ENCODE measurements around the gene NFATC2.

NFATC2 gene

DNA sequence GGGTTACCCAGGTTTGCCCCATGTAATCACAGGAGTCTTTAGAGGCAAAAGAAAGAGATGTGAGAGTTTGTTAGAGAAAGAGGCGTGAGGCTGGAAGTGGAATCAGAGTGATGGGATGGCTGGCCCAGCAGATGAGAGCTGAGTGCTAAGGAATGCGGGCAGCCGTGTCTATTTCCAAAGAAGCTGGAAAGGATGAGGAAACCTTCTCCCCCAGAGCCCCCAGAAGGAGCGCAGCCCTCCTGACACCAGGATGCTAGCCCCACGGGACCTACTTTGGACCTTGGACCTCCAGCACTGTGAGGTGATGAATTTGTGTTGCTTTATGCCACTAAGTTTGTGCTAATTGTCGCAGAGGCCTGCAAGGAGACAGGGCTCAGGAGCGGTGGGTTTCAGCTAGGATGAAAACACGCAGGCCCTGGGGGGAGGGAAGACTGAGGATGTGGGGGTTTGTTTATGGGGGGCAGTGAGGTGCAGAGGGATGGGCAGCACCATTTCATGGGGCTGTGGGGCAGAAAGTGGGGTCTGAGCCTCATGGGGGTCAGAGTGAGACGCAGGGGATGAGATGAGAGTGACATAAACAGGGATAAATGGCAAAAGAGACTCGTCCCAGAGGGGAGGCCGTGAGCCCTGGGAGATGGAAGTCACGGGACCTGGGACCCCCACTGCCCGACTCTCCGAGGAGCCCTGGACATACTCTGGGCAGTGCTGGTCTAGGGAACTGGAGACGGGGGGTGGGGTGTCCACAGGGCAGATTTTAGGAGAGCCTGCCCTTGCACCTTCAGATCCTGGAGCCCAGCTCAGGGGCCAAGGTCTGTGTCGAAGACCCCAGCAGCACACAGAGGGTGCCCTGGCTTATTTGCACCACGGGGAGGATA, 160.2 kb downstream of the NFATC2 start:
- no peak for ATAC-seq
- TF ChIP-seq OSR1 (CRISPR knock-in tag; IDR thresholded peaks at IDR 0.05) (no peak), ZFP3 (CRISPR knock-in tag; IDR thresholded peaks at IDR 0.05) (no peak), ZNF70 (CRISPR knock-in tag; IDR thresholded peaks at IDR 0.05) (no peak), RARB (CRISPR knock-in tag; IDR thresholded peaks at IDR 0.05) (no peak), ZC3H10 (CRISPR knock-in tag; IDR thresholded peaks at IDR 0.05) (no peak)

DNA sequence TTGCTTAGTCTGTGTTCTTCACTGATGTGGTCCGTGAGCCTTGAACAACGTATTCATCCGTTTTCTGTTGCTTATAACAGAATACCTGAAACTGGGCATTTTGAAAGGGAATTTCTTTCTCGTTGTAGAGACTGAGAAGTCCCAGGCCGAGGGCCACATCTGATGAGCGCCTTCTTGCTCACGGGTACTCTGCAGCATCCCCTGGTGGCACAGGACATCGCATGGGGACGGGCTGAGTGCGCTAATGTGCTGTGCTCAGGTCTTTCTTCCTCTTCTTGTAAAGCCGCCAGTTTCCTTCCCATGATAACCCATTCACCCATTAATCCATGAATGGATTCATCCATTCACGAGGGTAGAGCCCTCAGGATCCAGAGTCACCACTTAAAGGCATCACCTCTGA, 161.0 kb downstream of the NFATC2 start:
- ATAC-seq, result no peak
- no peak for TF ChIP-seq ZNF70 (CRISPR knock-in tag; IDR thresholded peaks at IDR 0.05)

DNA sequence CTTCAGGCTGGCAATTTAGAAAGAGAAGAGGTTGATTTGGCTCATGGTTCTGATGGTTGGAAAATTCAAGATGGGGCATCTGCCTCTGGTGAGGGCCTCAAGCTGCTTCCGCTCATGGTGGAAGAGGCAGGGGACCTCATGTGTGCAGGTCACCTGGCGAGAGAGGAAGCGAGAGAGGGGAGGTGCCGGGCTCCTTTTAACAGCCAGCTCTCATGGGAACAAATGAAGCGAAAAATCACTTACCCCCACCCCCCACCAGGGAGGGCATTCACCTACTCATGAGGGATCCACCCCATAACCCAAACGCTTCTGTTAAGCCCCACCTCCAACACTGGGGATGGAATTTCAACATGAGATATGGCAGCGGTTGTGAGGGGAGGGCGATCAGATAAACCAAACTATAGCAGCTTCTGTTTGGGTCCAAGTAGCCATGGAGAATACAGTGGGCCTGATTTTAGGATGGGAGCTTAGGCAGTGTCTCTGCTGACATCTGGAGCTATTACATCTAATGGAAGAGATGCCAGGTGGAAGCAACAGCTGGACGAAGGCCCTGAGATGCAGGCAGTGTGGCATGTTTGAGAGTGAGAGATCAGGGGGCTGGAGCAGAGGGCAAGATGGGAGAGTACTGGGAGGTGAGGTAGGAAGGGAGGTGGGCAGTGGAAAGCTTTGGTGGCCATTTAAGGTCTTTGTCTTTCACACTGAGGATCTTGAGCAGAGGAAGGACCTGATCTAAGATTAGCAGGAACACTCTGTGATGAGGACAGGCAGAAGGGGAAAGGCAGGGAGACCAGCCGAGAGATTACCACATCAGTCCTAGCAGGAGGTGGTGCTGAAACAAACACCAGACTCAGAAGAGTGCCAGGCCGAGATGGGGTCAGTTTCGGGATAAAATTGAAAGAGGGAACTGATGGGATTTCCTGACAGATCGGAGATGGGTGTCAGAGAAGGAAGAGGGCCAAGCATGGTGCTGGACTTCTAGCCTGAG, 161.8 kb downstream of the NFATC2 start:
- ATAC-seq, result no peak
- TF ChIP-seq ZNF8 (CRISPR knock-in tag; IDR thresholded peaks at IDR 0.05) (no peak), GLIS3 (CRISPR knock-in tag; IDR thresholded peaks at IDR 0.05) (no peak), PPARA (CRISPR knock-in tag; IDR thresholded peaks at IDR 0.05; ENCODE audit: borderline replicate concordance) (no peak), TOX (CRISPR knock-in tag; IDR thresholded peaks at IDR 0.05; ENCODE audit: borderline replicate concordance) (no peak), ARNTL (CRISPR knock-in tag; IDR thresholded peaks at IDR 0.05; ENCODE audit: borderline replicate concordance, low read depth) (no peak), ZNF565 (CRISPR knock-in tag; conservative IDR thresholded peaks at IDR 0.05; ENCODE audit: low read depth) (no peak), ZFP3 (CRISPR knock-in tag; IDR thresholded peaks at IDR 0.05) (no peak), TCF4 (CRISPR knock-in tag; IDR thresholded peaks at IDR 0.05; ENCODE audit: borderline replicate concordance) (no peak), ZFP30 (CRISPR knock-in tag; IDR thresholded peaks at IDR 0.05) (no peak), CSDC2 (CRISPR knock-in tag; IDR thresholded peaks at IDR 0.05) (no peak), ESRRG (CRISPR knock-in tag; IDR thresholded peaks at IDR 0.05) (no peak), OSR1 (CRISPR knock-in tag; IDR thresholded peaks at IDR 0.05) (no peak)
- TF ChIP-seq, protein P1, sequence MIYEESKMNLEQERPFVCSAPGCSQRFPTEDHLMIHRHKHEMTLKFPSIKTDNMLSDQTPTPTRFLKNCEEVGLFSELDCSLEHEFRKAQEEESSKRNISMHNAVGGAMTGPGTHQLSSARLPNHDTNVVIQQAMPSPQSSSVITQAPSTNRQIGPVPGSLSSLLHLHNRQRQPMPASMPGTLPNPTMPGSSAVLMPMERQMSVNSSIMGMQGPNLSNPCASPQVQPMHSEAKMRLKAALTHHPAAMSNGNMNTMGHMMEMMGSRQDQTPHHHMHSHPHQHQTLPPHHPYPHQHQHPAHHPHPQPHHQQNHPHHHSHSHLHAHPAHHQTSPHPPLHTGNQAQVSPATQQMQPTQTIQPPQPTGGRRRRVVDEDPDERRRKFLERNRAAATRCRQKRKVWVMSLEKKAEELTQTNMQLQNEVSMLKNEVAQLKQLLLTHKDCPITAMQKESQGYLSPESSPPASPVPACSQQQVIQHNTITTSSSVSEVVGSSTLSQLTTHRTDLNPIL (CRISPR knock-in tag; IDR thresholded peaks at IDR 0.05; ENCODE audit: low read depth), result no peak
- TF ChIP-seq, protein P2, sequence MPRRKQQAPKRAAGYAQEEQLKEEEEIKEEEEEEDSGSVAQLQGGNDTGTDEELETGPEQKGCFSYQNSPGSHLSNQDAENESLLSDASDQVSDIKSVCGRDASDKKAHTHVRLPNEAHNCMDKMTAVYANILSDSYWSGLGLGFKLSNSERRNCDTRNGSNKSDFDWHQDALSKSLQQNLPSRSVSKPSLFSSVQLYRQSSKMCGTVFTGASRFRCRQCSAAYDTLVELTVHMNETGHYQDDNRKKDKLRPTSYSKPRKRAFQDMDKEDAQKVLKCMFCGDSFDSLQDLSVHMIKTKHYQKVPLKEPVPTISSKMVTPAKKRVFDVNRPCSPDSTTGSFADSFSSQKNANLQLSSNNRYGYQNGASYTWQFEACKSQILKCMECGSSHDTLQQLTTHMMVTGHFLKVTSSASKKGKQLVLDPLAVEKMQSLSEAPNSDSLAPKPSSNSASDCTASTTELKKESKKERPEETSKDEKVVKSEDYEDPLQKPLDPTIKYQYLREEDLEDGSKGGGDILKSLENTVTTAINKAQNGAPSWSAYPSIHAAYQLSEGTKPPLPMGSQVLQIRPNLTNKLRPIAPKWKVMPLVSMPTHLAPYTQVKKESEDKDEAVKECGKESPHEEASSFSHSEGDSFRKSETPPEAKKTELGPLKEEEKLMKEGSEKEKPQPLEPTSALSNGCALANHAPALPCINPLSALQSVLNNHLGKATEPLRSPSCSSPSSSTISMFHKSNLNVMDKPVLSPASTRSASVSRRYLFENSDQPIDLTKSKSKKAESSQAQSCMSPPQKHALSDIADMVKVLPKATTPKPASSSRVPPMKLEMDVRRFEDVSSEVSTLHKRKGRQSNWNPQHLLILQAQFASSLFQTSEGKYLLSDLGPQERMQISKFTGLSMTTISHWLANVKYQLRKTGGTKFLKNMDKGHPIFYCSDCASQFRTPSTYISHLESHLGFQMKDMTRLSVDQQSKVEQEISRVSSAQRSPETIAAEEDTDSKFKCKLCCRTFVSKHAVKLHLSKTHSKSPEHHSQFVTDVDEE (CRISPR knock-in tag; IDR thresholded peaks at IDR 0.05), result no peak
- TF ChIP-seq, protein P3, sequence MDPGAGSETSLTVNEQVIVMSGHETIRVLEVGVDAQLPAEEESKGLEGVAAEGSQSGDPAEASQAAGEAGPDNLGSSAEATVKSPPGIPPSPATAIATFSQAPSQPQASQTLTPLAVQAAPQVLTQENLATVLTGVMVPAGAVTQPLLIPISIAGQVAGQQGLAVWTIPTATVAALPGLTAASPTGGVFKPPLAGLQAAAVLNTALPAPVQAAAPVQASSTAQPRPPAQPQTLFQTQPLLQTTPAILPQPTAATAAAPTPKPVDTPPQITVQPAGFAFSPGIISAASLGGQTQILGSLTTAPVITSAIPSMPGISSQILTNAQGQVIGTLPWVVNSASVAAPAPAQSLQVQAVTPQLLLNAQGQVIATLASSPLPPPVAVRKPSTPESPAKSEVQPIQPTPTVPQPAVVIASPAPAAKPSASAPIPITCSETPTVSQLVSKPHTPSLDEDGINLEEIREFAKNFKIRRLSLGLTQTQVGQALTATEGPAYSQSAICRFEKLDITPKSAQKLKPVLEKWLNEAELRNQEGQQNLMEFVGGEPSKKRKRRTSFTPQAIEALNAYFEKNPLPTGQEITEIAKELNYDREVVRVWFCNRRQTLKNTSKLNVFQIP (CRISPR knock-in tag; IDR thresholded peaks at IDR 0.05; ENCODE audit: borderline replicate concordance, low read depth), result no peak
- TF ChIP-seq, protein P4, sequence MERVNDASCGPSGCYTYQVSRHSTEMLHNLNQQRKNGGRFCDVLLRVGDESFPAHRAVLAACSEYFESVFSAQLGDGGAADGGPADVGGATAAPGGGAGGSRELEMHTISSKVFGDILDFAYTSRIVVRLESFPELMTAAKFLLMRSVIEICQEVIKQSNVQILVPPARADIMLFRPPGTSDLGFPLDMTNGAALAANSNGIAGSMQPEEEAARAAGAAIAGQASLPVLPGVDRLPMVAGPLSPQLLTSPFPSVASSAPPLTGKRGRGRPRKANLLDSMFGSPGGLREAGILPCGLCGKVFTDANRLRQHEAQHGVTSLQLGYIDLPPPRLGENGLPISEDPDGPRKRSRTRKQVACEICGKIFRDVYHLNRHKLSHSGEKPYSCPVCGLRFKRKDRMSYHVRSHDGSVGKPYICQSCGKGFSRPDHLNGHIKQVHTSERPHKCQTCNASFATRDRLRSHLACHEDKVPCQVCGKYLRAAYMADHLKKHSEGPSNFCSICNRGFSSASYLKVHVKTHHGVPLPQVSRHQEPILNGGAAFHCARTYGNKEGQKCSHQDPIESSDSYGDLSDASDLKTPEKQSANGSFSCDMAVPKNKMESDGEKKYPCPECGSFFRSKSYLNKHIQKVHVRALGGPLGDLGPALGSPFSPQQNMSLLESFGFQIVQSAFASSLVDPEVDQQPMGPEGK (CRISPR knock-in tag; IDR thresholded peaks at IDR 0.05; ENCODE audit: borderline replicate concordance), result no peak
